ENCODE measurements around the gene TMEM44. TPM values are rescaled to one million over a fixed set of nuclear protein-coding genes. Genes with fewer than 3 reads are reported as not detected.
A peak's percentile ranks its signal among the peaks of the same experiment; 100 is the strongest.

Gene TMEM44
- total and polyA plus RNA-seq, 9 of the 15 experiments (the other 6 are each of a cell fraction or from before 2014, with no cell fraction given), result 0.53 to 18.1 (median 11.3) TPM

DNA sequence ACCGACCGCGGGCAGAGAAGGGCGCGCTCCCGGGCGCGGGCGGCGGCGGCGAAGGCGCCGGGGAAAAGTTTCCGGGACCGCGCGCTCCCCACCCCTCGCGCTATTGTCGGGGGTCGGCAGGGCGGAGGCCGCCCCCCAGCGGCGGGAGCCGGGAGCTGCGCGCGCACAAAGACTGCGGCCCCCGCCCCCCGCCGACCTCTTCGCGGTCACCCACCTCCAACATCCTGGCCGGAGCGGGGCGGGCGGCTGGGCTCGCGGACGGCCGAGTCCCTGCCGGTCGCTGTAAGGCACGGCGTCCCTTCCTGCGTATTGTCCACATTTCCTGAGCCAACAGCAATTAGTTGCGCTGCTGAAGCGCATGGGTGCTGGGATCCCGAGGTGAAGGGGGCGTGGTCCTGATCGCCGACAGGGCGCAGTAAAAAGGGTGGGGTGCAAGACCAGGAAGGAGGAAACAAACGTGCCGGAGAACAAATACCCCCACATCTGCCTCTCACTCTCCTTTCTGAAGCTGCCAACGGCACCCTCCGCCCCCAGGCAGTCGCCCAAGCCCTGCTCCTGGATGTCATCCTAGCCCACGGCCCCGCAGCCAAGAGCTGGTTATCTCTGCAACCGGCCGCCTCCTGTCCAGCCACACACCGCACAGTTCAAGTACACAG is at the start of gene TMEM44 (continued):
- TF ChIP-seq SAP30 (IDR thresholded peaks at IDR 0.05; ENCODE audit: borderline replicate concordance, insufficient read depth, low read depth, low read length, poor library complexity, severe bottlenecking) (peak; percentile 79), FIP1L1 (IDR thresholded peaks at IDR 0.05; ENCODE audit: low read depth, low read length, poor library complexity, severe bottlenecking) (peak; percentile 55), BRD4 (IDR thresholded peaks at IDR 0.05) (no peak), ILF3 (IDR thresholded peaks at IDR 0.05; ENCODE audit: borderline replicate concordance) (no peak), SLC30A9 (CRISPR knock-in tag; IDR thresholded peaks at IDR 0.05) (no peak), POLR2AphosphoS5 (IDR thresholded peaks at IDR 0.05; ENCODE audit: control insufficient read depth, insufficient read depth, low read depth, low read length) (0 out of 2 replicates have a peak, but pooled peaks have one; percentile 40), ELF2 (CRISPR knock-in tag; IDR thresholded peaks at IDR 0.05) (0 out of 2 replicates have a peak, but pooled peaks have one; percentile 21), GATAD2B (IDR thresholded peaks at IDR 0.05; ENCODE audit: borderline replicate concordance) (peak; percentile 94), RBM39 (optimal IDR thresholded peaks at IDR 0.05; ENCODE audit: low read depth, low read length) (no peak), DPF2 (IDR thresholded peaks at IDR 0.05) (0 out of 2 replicates have a peak, but pooled peaks have one; percentile 33), FUS (optimal IDR thresholded peaks at IDR 0.05; ENCODE audit: low read depth, low read length) (peak; percentile 53), SMC3 (conservative IDR thresholded peaks at IDR 0.05; ENCODE audit: insufficient read depth, low read depth, low read length) (peak; percentile 33; the same call in 1 of the 2 replicates)
- TF ChIP-seq, protein P1, sequence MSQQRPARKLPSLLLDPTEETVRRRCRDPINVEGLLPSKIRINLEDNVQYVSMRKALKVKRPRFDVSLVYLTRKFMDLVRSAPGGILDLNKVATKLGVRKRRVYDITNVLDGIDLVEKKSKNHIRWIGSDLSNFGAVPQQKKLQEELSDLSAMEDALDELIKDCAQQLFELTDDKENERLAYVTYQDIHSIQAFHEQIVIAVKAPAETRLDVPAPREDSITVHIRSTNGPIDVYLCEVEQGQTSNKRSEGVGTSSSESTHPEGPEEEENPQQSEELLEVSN (IDR thresholded peaks at IDR 0.05; ENCODE audit: borderline replicate concordance in 1 of 2, extremely low read depth in 1 of 2, insufficient read depth in 1 of 2, insufficient read length in 1 of 2, low read depth in 1 of 2, low read length in 1 of 2, poor library complexity in 1 of 2, severe bottlenecking in 1 of 2), result peak; percentile 47 to 65
- TF ChIP-seq, protein P2, sequence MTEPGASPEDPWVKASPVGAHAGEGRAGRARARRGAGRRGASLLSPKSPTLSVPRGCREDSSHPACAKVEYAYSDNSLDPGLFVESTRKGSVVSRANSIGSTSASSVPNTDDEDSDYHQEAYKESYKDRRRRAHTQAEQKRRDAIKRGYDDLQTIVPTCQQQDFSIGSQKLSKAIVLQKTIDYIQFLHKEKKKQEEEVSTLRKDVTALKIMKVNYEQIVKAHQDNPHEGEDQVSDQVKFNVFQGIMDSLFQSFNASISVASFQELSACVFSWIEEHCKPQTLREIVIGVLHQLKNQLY (CRISPR knock-in tag; conservative IDR thresholded peaks at IDR 0.05), result no peak
